Mesothelial cell of epicardium (in vitro differentiated cells): Measurements from ENCODE around the gene FAM193B. TPM values are rescaled to one million over a fixed set of nuclear protein-coding genes. Genes with fewer than 3 reads are reported as not detected.

Experiments
- DNase-seq, 2 experiments: peaks; one replicate each; pipeline ENCODE4 v3.0.0; 2021; ENCODE audit warnings: low spot score in 2 of 2; ENCODE audit not compliant: unreplicated experiment in 2 of 2
- H3K27ac Mint-ChIP-seq: 2 replicates; pipeline ENCODE4 v1.8.0; 2021; ENCODE audit warnings: mixed read lengths
- H3K27me3 Mint-ChIP-seq: 2 replicates; pipeline ENCODE4 v1.8.0; 2021; ENCODE audit warnings: low read depth, mixed read lengths
- H3K36me3 Mint-ChIP-seq: 2 replicates; pipeline ENCODE4 v1.8.0; 2021; ENCODE audit warnings: mixed read lengths
- H3K4me1 Mint-ChIP-seq: 2 replicates; pipeline ENCODE4 v1.8.0; 2021; ENCODE audit warnings: mixed read lengths
- H3K4me3 Mint-ChIP-seq: 2 replicates; pipeline ENCODE4 v1.8.0; 2021; ENCODE audit warnings: mild to moderate bottlenecking, moderate library complexity, mixed read lengths
- H3K9me3 Mint-ChIP-seq: 2 replicates; pipeline ENCODE4 v1.8.0; 2021; ENCODE audit warnings: mixed read lengths
- CTCF ChIP-seq: fragments of 200-600 bp; sonication (generic); IDR thresholded peaks from one replicate; pipeline ENCODE4 v1.5.0; 2021; ENCODE audit warnings: antibody characterized with exemption; ENCODE audit not compliant: unreplicated experiment
- total RNA-seq: library from RNA; stranded (reverse); gene quantifications from 3 replicates; pipeline ENCODE4 v1.2.1, GENCODE V29; 2021

FAM193B gene
- total RNA-seq, 1 donor from 2014 or later, result 128 TPM

GRCh38 chr5:177491983-177492746 lies 62.2 kb downstream of the FAM193B start:
- H3K4me3 Mint-ChIP-seq, result no peak overlapping the region

GRCh38 chr5:177491429-177491945 lies 62.9 kb downstream of the FAM193B start:
- H3K4me3 Mint-ChIP-seq, result no peak overlapping the region
- no peaks in the 10 kb centered on the region for H3K27me3 Mint-ChIP-seq
- H3K27ac Mint-ChIP-seq, result peak overlapping the region; percentile 53
- H3K36me3 Mint-ChIP-seq, result peaks cover 28% of the 10 kb centered on the region
- peak; percentile 99 for TF ChIP-seq CTCF
- peak; percentile 67 to 83 for DNase-seq
- H3K4me1 Mint-ChIP-seq, result peaks cover 38% of the 10 kb centered on the region
- H3K9me3 Mint-ChIP-seq, result no peaks in the 10 kb centered on the region

More at GRCh38 chr5:177491983-177492746, 62.2 kb downstream of the FAM193B start:
- Mint-ChIP-seq H3K36me3 (peaks cover 25% of the 10 kb centered on the region), H3K4me1 (peaks cover 38% of the 10 kb centered on the region), H3K27ac (peak overlapping the region; percentile 96), H3K27me3 (no peaks in the 10 kb centered on the region), H3K9me3 (no peaks in the 10 kb centered on the region)
- DNase-seq, result no peak
- TF ChIP-seq CTCF, result no peak

GRCh38 chr5:177490992-177491391 lies 63.4 kb downstream of the FAM193B start:
- Mint-ChIP-seq H3K4me1 (peaks cover 35% of the 10 kb centered on the region), H3K27ac (peak overlapping the region; percentile 53), H3K36me3 (peaks cover 31% of the 10 kb centered on the region), H3K27me3 (no peaks in the 10 kb centered on the region), H3K4me3 (no peak overlapping the region), H3K9me3 (no peaks in the 10 kb centered on the region)
- no peak for TF ChIP-seq CTCF
- DNase-seq, result no peak

GRCh38 chr5:177490311-177490991 lies 63.9 kb downstream of the FAM193B start:
- H3K9me3 Mint-ChIP-seq, result no peaks in the 10 kb centered on the region
- no peak overlapping the region for H3K4me3 Mint-ChIP-seq
- no peak for TF ChIP-seq CTCF
- H3K36me3 Mint-ChIP-seq, result peaks cover 32% of the 10 kb centered on the region
- H3K4me1 Mint-ChIP-seq, result peaks cover 29% of the 10 kb centered on the region
- no peaks in the 10 kb centered on the region for H3K27me3 Mint-ChIP-seq
- H3K27ac Mint-ChIP-seq, result no peak overlapping the region
- DNase-seq, result no peak

- no peaks in the 10 kb centered on the region for H3K9me3 Mint-ChIP-seq
- peaks cover 25% of the 10 kb centered on the region for H3K4me1 Mint-ChIP-seq
- H3K27me3 Mint-ChIP-seq, result no peaks in the 10 kb centered on the region
- no peak for DNase-seq
- no peak overlapping the region for H3K27ac Mint-ChIP-seq
- peaks cover 43% of the 10 kb centered on the region for H3K36me3 Mint-ChIP-seq
- no peak overlapping the region for H3K4me3 Mint-ChIP-seq
- TF ChIP-seq CTCF, result no peak
These were observed 65.1 kb downstream of the FAM193B start for GRCh38 chr5:177489119-177489716.
